ENCODE measurements around the gene KANSL1L. TPM values are rescaled to one million over a fixed set of nuclear protein-coding genes. Genes with fewer than 3 reads are reported as not detected.

Gene KANSL1L
- total RNA-seq, 1 experiment from 2014 or later: 19.8 TPM

GRCh38 chr2:209993968-209994367, 177.2 kb downstream of the KANSL1L start:
- no peak for DNase-seq (ENCODE audit: low read depth)

- no peak for DNase-seq (ENCODE audit: low read depth)
Measured at GRCh38 chr2:209990838-209991237, 180.4 kb downstream of the KANSL1L start.

GRCh38 chr2:209988010-209988409, 183.2 kb downstream of the KANSL1L start:
- no peak for DNase-seq (ENCODE audit: low read depth)

GRCh38 chr2:209986415-209986814, 184.8 kb downstream of the KANSL1L start:
- peak; percentile 6 for DNase-seq (ENCODE audit: low read depth)

GRCh38 chr2:209985874-209986273, 185.3 kb downstream of the KANSL1L start:
- DNase-seq (ENCODE audit: low read depth): no peak

- DNase-seq (ENCODE audit: low read depth): no peak
Measured at GRCh38 chr2:209984291-209984690, 186.9 kb downstream of the KANSL1L start.

GRCh38 chr2:209977386-209978239, 193.6 kb downstream of the KANSL1L start:
- DNase-seq (ENCODE audit: low read depth): no peak

GRCh38 chr2:209976698-209977385, 194.4 kb downstream of the KANSL1L start:
- DNase-seq (ENCODE audit: low read depth): no peak

DNA sequence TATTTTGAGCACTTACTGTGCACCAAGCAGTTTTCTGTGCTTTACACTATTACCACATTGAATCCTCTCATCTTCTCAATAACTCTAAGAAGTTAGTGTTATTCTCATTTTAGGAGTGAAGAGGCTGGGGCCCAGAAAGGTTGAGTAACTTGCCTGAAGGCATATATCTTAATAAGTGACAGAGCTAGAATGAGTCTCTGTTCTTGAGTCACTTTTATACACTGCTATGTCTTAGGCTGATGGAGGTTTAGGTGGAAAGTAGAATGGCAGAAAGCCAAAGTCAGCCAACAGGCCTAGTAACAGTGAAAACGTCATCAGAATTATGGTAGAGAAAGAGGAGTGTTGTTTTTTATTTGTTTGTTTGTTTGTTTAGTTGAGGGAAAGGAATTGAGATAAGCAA, 196.6 kb downstream of the KANSL1L start:
- DNase-seq (ENCODE audit: low read depth): peak; percentile 5

GRCh38 chr2:209973328-209973727, 197.9 kb downstream of the KANSL1L start:
- no peak for DNase-seq (ENCODE audit: low read depth)

Other genes with a start within 250 kb of the KANSL1L start
- gene RPE, start 168.8 kb downstream of the KANSL1L start, total RNA-seq (2014; rRNA removed; shearing (Covaris generic)): 109 and 174 TPM in 2 replicates
- not detected in 2 replicates for gene ACADL, start 54.0 kb upstream of the KANSL1L start, total RNA-seq (2014; rRNA removed; shearing (Covaris generic))
- not detected in 2 replicates for gene MYL1, start 143.8 kb upstream of the KANSL1L start, total RNA-seq (2014; rRNA removed; shearing (Covaris generic))